Measurements from ENCODE around the gene OR4D11.
A peak's percentile ranks its signal among the peaks of the same experiment; 100 is the strongest.

The OR4D11 gene

DNA sequence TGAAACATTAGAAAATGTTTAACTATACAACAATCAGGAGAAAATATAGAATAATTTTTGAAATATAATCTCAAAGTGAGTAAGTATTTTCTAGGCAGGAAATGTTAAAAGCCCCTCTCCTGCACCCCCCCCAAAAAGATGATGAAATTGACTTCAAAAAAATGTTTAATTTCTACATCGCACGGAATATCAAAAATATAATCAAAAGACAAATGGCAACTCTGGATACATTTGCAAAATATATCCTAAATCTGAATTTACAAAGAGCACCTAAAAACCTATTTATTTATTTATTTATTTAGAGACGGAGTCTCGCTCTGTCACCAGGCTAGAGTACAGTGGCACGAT lies 44.9 kb downstream of the OR4D11 start:
- DNase-seq (ENCODE audit: low spot score), result no peak

DNA sequence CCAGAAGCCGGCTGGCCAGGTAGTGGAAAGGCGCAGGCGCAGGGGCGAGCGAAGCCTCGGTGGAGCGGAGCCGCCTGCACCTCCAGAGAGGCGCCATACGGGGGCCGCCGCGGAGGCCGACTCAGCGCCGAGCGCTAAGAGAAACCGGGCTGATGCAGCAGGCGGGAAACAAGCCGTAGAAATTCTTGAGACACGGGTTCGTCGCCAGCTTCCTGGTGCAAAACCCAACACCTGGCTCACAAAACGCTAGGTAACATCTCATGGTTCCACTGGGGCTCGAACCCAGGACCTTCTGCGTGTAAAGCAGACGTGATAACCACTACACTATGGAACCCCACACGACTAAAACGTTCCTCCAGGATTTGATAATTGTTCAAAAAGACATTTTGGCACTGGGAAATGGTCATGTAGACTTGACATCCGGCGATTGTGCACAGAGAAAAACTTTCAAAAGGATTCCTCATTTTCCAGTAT lies 47.0 kb downstream of the OR4D11 start:
- DNase-seq (ENCODE audit: low spot score), result peak; percentile 94

DNA sequence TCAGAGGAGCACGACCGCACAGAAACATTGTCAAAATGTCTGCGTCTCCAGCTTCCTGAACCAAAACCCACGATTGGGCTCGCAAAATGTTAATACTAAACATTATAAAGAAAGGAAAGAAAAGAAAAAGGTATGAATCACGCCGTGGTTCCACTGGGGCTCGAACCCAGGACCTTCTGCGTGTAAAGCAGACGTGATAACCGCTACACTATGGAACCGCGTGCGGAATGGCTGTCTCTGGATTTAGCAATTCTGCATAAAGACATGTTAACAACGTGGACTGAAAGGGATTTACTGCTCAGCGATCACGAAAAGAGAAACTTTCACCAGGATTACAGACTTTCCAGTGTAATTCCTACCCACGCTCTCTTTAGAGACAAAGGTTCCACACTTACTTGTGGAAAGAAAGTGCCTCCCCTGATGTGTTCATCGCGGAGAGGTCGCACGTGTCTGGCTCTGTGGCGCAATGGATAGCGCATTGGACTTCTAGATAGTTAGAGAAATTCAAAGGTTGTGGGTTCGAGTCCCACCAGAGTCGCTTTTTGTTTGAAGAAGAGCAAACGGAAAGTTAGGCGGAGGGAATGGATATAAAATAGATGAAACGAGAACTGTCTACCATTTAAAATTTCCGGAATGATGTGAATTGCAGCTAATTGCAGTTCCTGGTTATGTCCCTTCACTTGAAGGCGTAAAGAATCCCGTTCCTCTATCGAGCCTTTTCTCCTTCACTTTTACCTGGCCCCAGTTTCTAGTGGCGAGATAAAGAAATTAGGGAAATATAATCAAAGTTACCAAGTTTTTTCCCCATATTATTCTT lies 47.7 kb downstream of the OR4D11 start:
- DNase-seq (ENCODE audit: low spot score), result no peak

DNA sequence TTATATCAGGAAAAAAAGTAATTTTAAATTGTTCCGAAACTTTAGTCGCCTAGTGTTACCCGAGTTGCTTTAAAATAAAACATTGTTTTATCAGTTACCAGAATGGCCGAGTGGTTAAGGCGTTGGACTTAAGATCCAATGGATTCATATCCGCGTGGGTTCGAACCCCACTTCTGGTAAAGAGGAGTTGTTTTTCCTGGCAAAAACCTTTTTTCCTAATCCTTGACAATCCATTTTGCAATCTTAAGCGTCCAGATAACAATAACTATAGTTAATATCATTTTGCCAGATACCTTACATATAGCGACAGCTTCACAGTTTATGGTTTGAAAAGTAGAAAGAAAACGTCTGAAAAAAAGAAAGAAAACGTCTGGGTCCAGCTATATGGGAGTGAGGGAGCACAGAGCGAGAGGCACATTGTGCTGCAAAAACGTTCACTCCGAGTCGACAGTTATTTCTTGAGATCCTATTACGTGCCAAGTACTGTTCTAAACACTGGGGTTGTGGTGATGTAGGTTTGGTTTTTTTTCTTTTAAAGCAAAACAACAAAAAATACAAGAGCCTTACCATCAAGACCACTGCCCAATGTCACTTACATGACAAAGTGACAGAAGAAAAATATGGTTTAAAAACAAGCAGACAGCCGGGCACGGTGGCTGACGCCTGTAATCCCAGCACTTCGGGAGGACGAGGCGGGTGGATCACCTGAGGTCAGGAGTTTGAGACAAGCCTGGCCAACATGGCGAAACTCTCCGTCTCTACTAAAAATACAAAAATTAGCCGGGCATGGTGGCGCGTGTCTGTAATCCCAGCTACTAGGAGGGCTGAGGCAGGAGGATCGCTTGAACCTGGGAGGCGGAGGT lies 48.5 kb downstream of the OR4D11 start:
- DNase-seq (ENCODE audit: low spot score), result no peak

DNA sequence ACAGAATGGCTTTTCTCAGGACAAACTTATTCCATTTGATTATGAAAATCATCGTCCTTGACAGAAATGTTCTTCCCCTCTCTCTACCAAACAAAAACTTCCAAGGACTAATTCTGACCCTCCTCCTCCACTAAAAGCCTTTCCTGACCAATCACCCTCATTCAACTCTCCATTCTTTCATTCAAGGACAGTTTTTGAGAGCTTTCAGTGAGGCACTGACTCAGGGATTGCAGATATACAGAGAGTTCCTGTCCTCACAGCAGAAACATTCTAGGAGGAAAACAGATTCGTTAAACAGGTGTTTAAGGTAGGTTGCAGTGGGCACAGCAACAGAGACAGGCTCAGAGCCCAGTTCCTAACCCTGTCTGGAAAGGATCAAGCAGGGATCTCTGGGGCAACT lies 49.5 kb downstream of the OR4D11 start:
- DNase-seq (ENCODE audit: low spot score), result no peak

DNA sequence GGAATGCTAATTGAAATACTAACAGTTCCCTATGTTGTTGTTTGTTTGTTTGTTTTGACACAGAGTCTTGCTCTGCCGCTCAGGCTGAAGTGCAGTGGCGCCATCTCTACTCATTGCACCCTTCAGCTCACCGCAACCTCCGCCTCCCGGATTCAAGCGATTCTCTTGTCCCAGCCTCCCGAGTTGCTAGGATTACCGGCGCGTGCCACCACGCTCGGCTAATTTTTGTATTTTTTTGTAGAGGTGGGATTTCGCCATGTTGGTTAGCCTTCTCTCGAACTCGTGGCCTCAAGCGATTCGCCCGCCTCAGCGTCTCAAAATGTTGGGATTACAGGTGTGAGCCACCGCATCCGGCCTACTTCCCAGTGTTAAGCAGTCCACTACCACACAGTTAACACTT lies 49.9 kb downstream of the OR4D11 start:
- no peak for DNase-seq (ENCODE audit: low spot score)

Measured in HuH-7 (cell line).